ENCODE measurements around the gene PUM1.

Gene PUM1

DNA sequence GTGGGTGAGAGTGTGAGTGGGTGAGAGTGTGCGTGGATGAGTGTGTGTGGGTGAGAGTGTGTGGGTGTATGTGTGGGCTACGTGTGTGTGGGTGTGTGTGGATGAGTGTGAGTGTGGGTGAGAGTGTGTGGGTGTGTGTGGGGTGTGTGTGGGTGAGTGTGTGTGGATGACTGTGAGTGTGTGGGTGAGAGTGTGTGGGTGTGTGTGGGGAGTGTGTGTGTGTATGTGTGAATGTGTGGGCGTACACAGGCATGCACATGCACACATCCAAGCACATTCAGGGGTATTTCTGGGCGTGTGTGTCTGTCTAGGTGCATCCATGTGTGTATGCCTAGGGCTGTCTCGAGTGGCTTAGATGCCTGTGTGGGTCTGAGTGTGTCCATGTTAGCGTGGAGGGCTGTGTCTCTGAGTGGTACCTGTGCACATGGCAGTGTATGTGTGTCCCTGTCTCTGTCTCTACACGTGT lies 171.0 kb downstream of the PUM1 start:
- TF ChIP-seq POLR2AphosphoS5 (IDR thresholded peaks at IDR 0.05; ENCODE audit: low read depth, low read length) (no peak), FOXP2 (optimal IDR thresholded peaks at IDR 0.05; ENCODE audit: borderline replicate concordance, extremely low read depth, extremely low read length, insufficient read depth) (no peak), TAF1 (IDR thresholded peaks at IDR 0.05; ENCODE audit: borderline replicate concordance, insufficient read depth, low read length) (no peak), SIN3A (IDR thresholded peaks at IDR 0.05; ENCODE audit: borderline replicate concordance, insufficient read depth, low read length) (no peak)
- TF ChIP-seq, protein P1, sequence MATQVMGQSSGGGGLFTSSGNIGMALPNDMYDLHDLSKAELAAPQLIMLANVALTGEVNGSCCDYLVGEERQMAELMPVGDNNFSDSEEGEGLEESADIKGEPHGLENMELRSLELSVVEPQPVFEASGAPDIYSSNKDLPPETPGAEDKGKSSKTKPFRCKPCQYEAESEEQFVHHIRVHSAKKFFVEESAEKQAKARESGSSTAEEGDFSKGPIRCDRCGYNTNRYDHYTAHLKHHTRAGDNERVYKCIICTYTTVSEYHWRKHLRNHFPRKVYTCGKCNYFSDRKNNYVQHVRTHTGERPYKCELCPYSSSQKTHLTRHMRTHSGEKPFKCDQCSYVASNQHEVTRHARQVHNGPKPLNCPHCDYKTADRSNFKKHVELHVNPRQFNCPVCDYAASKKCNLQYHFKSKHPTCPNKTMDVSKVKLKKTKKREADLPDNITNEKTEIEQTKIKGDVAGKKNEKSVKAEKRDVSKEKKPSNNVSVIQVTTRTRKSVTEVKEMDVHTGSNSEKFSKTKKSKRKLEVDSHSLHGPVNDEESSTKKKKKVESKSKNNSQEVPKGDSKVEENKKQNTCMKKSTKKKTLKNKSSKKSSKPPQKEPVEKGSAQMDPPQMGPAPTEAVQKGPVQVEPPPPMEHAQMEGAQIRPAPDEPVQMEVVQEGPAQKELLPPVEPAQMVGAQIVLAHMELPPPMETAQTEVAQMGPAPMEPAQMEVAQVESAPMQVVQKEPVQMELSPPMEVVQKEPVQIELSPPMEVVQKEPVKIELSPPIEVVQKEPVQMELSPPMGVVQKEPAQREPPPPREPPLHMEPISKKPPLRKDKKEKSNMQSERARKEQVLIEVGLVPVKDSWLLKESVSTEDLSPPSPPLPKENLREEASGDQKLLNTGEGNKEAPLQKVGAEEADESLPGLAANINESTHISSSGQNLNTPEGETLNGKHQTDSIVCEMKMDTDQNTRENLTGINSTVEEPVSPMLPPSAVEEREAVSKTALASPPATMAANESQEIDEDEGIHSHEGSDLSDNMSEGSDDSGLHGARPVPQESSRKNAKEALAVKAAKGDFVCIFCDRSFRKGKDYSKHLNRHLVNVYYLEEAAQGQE (IDR thresholded peaks at IDR 0.05; ENCODE audit: insufficient read depth in 1 of 2, low read depth in 2 of 2, low read length in 2 of 2): no peak

DNA sequence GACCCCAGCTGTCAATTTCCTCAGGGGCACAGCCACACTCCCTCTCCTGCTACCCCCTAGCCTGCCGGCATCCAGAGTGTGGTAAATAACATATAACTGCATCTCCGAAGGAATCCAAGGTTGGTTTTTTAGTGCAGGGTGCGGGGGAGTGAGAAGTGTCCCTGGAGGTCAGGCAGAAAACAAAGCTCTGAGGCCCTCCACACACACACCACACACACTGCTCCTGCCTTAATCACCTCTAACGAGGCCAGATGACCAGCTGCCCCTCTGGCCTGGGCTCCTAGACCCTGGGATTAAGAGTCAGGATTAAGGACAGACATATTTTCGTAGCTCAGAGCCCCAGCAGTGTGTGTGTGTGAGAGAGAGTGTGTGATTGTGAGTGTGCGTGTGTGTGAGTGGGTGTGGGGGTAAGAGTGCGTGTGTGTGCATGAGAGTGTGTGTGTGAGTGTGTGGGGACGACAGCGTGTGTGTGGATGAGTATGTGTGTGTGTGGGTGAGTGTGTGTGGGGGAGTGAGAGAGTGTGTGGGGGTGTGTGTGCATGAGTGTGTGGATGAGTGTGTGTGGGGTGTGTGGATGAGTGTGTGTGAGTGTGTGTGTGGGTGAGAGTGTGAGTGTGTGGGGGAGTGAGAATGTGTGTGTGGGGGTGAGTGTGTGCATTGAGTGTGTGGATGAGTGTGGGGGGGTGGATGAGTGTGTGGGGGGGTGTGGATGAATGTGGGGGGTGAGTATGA lies 171.6 kb downstream of the PUM1 start:
- no peak for TF ChIP-seq TAF1 (IDR thresholded peaks at IDR 0.05; ENCODE audit: borderline replicate concordance, insufficient read depth, low read length)

DNA sequence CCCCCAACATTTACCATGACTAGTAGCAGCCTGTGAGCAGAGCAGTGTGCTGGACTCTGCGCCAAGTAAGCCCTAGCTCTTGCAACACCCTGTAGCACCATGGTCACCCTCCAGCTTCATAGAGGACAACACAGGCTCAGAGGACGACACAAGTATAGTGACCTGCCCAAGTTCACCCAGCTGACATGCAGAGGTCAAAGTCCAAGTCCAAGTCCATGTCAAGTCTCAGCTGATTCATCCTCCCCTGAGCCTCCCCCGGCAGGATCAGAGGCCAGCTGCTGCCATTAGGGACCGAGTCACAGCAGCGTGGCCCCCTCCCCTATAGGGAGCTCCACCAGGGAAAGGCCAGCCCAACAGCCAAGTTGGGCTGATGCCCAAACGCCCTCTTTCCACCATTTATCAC lies 172.8 kb downstream of the PUM1 start:
- TF ChIP-seq, protein P1 (IDR thresholded peaks at IDR 0.05; ENCODE audit: insufficient read depth in 1 of 2, low read depth in 2 of 2, low read length in 2 of 2): no peak
- TF ChIP-seq SIN3A (IDR thresholded peaks at IDR 0.05; ENCODE audit: borderline replicate concordance, insufficient read depth, low read length) (no peak), POLR2AphosphoS5 (IDR thresholded peaks at IDR 0.05; ENCODE audit: low read depth, low read length) (no peak), TAF1 (IDR thresholded peaks at IDR 0.05; ENCODE audit: borderline replicate concordance, insufficient read depth, low read length) (no peak), FOXP2 (optimal IDR thresholded peaks at IDR 0.05; ENCODE audit: borderline replicate concordance, extremely low read depth, extremely low read length, insufficient read depth) (no peak)

DNA sequence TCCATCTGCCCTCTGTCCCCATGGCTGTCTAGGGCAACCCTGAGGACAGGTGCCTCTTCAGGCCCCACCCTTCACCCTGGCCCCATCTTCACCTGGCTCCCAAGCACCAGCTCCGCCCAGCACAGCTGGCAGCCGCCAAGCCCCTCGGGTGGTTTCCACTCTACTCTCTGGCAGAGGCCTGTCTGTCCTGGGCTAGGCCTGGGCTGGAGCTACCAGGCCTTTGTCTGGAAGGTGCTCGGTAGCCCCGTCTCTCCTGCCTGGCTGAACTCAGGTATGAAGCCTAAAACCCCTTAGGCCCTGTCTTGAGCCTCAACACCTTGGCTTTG lies 174.3 kb downstream of the PUM1 start:
- TF ChIP-seq SIN3A (IDR thresholded peaks at IDR 0.05; ENCODE audit: borderline replicate concordance, insufficient read depth, low read length) (no peak), FOXP2 (optimal IDR thresholded peaks at IDR 0.05; ENCODE audit: borderline replicate concordance, extremely low read depth, extremely low read length, insufficient read depth) (no peak), POLR2AphosphoS5 (IDR thresholded peaks at IDR 0.05; ENCODE audit: low read depth, low read length) (no peak), TAF1 (IDR thresholded peaks at IDR 0.05; ENCODE audit: borderline replicate concordance, insufficient read depth, low read length) (no peak)
- TF ChIP-seq, protein P1 (IDR thresholded peaks at IDR 0.05; ENCODE audit: insufficient read depth in 1 of 2, low read depth in 2 of 2, low read length in 2 of 2): no peak

DNA sequence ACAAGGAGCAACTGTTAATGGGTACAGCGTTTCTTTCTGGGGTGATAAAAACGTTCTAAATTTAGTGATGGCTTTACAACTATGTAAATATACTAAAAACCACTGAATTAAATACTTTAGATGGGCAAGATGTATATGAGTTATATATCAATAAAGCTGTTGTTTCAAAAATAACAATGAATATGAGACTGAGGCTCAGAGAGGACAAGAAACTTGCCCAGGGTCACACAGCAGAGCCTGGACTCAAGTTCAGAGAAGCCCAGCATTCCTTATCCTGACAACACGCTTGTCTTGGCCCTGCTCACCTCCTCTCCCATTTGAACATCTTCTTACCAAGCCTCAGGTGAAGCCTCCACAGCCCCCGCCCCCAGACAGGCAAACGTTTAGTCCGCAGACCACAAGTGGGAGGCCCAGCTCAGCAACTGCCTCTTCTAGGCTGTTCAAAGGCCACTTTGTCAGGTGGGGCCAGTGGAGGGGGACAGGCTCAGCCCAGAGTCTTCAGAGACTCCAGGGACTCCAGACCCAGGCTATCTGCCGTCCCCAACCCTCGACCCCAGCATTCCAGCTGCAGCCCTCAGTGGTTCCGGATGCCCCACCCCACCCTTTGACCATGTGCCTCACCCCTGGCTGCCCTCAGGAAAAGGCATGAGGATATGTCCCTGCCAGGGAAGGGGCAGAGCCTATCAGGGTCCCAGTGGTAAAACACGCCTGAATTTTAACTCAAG lies 174.9 kb downstream of the PUM1 start:
- TF ChIP-seq FOXP2 (optimal IDR thresholded peaks at IDR 0.05; ENCODE audit: borderline replicate concordance, extremely low read depth, extremely low read length, insufficient read depth) (no peak), POLR2AphosphoS5 (IDR thresholded peaks at IDR 0.05; ENCODE audit: low read depth, low read length) (no peak), SIN3A (IDR thresholded peaks at IDR 0.05; ENCODE audit: borderline replicate concordance, insufficient read depth, low read length) (no peak), TAF1 (IDR thresholded peaks at IDR 0.05; ENCODE audit: borderline replicate concordance, insufficient read depth, low read length) (no peak)
- TF ChIP-seq, protein P1 (IDR thresholded peaks at IDR 0.05; ENCODE audit: insufficient read depth in 1 of 2, low read depth in 2 of 2, low read length in 2 of 2): no peak

Data from PFSK-1 (cell line).